GM19467 (cell line): Measurements from ENCODE around the gene DENND4C.
"Not testable (repeated sequence)": the region's sequence is repeated elsewhere in the genome, so short reads cannot be mapped to it uniquely, and the experiment has no call there.

Experiments used
- ATAC-seq: cut with Tn5 transposase; IDR thresholded peaks from one replicate; pipeline ENCODE4 v1.9.1; 2021; ENCODE audit warnings: mild to moderate bottlenecking, moderate library complexity; ENCODE audit not compliant: unreplicated experiment

Gene DENND4C

GRCh38 chr9:19230355-19231125, at the start of gene DENND4C:
Gene DENND4C (plus strand): TSS chr9:19230693. CDS start chr9:19276175, 45,482 bp downstream.
- ATAC-seq, result peak; percentile 72

GRCh38 chr9:19180991-19181390, 49.5 kb upstream of the DENND4C start:
- no peak for ATAC-seq

GRCh38 chr9:19181561-19181960, 48.9 kb upstream of the DENND4C start:
- no peak for ATAC-seq

- ATAC-seq, result peak; percentile 98
Observed at GRCh38 chr9:19184144-19184917, 46.2 kb upstream of the DENND4C start.

GRCh38 chr9:19185191-19185590, 45.3 kb upstream of the DENND4C start:
- ATAC-seq, result no peak

- no peak for ATAC-seq
Observed at GRCh38 chr9:19186232-19186631, 44.3 kb upstream of the DENND4C start.

- no peak for ATAC-seq
Observed at GRCh38 chr9:19188771-19189170, 41.7 kb upstream of the DENND4C start.

- ATAC-seq, result no peak
Observed at GRCh38 chr9:19192202-19193028, 38.1 kb upstream of the DENND4C start.

- no peak for ATAC-seq
Observed at GRCh38 chr9:19193029-19193324, 37.5 kb upstream of the DENND4C start.

- not testable (repeated sequence) for ATAC-seq
Observed at GRCh38 chr9:19193358-19193973, 37.0 kb upstream of the DENND4C start.

GRCh38 chr9:19198406-19198805, 32.1 kb upstream of the DENND4C start:
- no peak for ATAC-seq

GRCh38 chr9:19199012-19199411, 31.5 kb upstream of the DENND4C start:
- ATAC-seq, result no peak

GRCh38 chr9:19200229-19200628, 30.3 kb upstream of the DENND4C start:
- no peak for ATAC-seq

- no peak for ATAC-seq
Observed at GRCh38 chr9:19201899-19202891, 28.3 kb upstream of the DENND4C start.

- ATAC-seq, result no peak
Observed at GRCh38 chr9:19203058-19203457, 27.4 kb upstream of the DENND4C start.

- ATAC-seq, result no peak
Observed at GRCh38 chr9:19208653-19209052, 21.8 kb upstream of the DENND4C start.

GRCh38 chr9:19209188-19209587, 21.3 kb upstream of the DENND4C start:
- ATAC-seq, result no peak

- no peak for ATAC-seq
Observed at GRCh38 chr9:19213823-19214222, 16.7 kb upstream of the DENND4C start.

- no peak for ATAC-seq
Observed at GRCh38 chr9:19216466-19216865, 14.0 kb upstream of the DENND4C start.

GRCh38 chr9:19221326-19221725, 9.2 kb upstream of the DENND4C start:
- ATAC-seq, result no peak
